Hematopoietic multipotent progenitor cell treated with erythropoietin and hydrocortisone succinate and interleukin-3 and kit ligand, for 8 days (in vitro differentiated cells): ENCODE data around the gene ZNF101.
A peak's percentile ranks its signal among the peaks of the same experiment; 100 is the strongest.

Experiments
- DNase-seq: peaks from one replicate; pipeline ENCODE4 v3.0.0-alpha.2; 2015

Gene ZNF101

DNA sequence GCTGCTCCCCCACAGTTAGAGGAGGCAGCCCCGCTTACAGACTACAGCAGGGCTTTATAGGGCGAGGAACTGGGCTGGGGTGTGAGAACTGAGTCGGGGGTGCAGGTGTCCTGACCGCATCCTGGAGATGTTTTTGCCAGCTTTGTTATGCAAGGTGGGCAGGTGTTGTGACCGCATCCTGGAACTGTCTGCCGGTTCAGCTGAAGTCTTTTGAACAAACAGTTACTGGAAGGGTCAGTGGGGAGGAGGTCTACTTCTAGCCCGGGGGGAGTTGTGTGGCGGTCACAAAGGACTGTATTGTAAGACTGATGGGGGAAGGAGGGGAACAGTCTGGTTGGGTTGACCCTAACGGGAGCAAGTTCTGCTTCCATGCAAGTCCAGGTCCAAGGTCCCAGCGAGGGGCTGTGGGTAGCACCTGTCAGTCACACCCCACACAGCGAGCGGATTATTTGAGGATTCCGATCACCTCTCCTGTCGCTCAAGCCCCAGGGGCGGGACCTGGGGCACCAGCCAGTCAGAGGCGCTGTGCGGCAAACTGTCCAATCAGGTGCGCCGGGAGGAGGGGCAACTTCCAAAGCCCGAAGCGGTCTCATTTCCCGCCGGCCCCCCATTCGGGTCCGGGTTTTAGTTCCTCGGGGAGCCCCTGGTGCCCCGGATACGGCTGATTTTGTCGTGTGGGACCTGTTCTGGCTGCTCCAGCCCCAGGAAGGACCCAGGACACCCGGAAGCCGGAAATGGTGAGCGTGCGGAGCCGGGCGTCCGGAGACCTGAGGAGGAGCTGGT, at the start of gene ZNF101:
Gene ZNF101 (plus strand): TSS at position 610 of the 783 bp plus-strand sequence. CDS start 125 bp downstream, at position 735.
- peak; percentile 98 for DNase-seq

GRCh38 chr19:19619181-19619848, 49.3 kb upstream of the ZNF101 start:
- DNase-seq = no peak

GRCh38 chr19:19619849-19620210, 48.8 kb upstream of the ZNF101 start:
- no peak for DNase-seq

DNA sequence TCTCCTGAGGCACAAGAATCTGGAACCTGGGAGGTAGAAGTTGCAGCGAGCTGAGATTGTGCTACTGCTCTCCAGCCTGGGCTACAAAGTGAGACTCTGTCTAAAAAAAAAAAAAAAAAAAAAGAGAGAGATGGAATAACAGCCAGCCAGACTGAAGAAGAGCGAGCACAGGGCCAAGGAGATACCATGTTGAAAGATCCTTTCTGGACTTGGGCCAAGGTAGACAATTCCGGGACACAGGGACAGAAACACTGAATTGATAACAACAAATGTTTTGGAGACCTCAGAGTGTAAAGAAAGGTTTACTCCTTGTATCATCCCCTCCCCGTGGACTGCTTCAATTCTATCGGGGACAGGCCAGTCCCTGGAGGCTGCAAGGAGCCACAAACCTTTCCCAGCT, 45.3 kb upstream of the ZNF101 start:
- no peak for DNase-seq

- DNase-seq = no peak
These were observed 44.5 kb upstream of the ZNF101 start for GRCh38 chr19:19624032-19624570.

GRCh38 chr19:19626516-19627472, 41.8 kb upstream of the ZNF101 start:
- no peak for DNase-seq

DNA sequence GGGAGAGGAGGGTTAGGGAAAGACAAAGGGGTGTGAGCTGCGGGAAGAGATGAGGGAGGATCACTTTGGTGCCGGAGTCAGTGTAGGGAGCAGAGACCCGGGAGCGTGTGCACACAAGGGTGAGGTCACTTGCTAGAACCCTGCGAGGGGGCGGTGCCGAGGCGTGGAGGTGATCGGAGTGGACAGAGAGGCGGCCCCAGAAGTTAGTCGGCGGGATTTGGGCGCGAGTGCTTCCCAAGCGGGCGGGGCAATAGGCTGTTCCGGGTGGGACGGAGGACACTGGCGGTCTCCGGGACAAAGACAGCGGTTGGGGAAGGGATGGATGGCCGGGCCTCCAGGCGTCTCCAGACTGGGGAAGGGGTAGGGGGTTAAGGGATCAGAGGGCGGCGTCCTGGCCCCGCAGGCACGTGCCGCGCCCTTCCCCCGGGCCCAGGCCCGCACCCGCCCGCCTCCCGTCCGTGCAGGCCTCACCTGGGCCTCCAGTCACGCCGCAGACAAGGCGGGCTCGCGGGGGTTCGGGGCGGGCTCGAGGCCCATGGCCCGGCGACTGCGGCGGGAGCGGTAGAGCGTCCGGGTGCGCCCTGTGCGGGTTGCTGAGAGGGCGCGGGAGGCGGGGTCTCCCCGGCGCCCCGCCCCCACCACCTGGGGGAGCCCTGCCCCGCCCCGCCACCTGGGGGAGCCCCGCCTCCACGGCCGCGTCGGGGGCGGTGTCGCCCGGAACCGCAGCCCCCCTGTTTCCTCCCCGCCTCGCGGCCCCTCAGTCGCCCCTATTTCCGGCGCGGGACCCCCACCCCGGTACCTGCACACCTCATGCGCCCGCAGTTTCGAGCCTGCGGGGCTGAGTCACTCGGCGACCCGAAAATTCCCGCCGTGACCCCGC, 40.8 kb upstream of the ZNF101 start, which contains the start of gene LPAR2:
Gene LPAR2 (minus strand): TSS at position 600 of the 880 bp plus-strand sequence. CDS start 945 bp downstream, outside the sequence.
- DNase-seq = no peak

- no peak for DNase-seq
These were observed 40.0 kb upstream of the ZNF101 start for GRCh38 chr19:19628501-19629134.

DNA sequence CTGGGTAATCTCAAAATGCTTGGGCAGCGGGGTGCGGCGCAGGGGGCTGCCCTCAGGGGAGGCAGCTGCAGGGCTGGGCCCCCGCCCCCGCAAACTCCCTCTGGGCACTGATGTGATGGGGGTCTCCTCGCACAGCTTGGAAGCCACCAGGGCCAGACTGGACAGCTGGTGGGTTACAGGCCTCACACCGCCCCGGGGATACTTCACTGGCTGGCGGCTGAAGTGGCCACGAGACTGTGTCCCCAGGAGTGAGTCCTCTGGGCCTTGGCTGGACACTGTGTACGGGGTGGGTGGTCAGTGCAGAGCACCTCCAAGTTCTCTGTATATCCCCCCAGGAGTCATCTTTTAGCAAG, 38.6 kb upstream of the ZNF101 start:
- DNase-seq = no peak

DNA sequence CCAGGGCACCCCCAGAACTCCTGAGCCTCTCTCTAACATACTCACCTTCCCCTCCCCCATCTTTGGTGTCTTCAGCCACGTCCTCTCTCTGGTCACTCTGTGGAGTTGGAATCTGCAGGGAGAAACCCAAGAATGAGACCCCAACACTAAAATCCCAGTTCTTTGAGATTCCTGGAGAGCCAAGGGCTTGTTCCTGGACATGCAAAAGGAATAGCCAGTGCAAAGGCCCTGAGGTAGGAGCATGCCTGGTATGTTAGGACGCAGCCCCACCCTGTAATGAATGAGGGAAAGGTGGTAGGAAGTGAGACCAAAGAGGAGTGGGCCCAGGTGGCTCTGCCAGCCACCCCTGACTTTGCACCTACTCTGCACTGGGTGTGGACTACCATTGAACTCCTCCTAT, 38.2 kb upstream of the ZNF101 start:
- DNase-seq = no peak

GRCh38 chr19:19631346-19631745, 37.3 kb upstream of the ZNF101 start:
- DNase-seq = no peak

GRCh38 chr19:19632661-19633060, 36.0 kb upstream of the ZNF101 start:
- DNase-seq = no peak

GRCh38 chr19:19633711-19634515, 34.7 kb upstream of the ZNF101 start:
- DNase-seq = no peak

DNA sequence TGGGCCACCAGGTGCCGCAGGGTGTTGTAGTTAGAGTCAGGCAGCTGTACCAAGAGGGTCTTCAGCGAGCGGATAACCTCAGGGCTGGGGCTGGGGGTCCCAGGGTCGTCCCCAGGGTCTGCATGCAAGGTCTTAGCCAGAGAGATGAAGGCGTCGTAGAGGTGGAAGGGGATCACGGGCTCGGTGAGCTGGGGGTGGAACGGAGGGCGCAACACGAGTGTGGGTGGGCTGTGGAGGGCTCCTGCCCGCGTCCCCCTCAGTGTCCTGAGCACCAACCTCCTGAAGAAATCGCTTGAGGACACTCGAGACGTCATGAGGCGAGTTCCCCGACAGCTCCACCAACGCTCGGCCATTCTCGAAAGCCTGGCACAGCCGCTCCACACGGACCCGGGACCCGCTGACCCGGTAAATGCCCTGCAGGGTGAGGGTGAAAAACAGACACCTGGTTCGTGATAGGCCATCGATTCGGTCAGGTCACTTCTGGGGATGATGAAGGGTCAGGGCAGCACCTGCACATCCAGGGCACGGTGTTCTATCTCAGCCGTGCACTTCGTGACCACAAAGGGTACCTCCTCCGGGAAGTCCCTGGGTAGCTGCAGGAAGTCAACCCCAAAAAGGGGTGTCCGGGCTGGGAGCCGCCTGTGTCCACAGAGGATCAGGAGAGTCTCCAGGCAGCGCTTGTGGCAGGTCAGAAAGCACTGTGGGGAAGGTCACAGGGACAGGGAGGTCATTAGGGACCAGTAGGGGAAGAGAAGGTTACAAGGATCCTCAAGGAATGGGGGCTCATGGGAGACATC, 33.9 kb upstream of the ZNF101 start:
- no peak for DNase-seq

DNA sequence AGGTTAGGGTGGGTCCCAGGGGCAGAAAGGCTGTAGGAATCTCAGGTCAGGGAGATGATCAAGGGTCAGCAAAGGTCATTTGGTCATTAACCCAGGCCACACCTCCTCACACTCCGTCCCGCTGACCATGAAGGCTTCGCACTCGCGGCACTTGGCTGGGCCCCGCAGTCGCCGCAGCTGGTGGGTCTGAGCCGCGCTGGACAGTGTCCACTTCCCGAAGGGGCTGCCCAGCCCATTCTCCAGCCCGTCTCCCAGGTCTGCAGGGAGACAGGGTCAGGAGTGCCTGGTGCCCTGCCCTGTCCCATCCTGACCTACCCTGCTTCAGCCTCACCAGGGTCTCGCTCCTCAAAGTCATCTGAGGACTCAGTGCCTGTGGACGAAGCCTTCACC, 33.3 kb upstream of the ZNF101 start:
- DNase-seq = no peak

- DNase-seq = no peak
These were observed 32.0 kb upstream of the ZNF101 start for GRCh38 chr19:19636573-19637185.

- DNase-seq = no peak
These were observed 31.5 kb upstream of the ZNF101 start for GRCh38 chr19:19637186-19637522.

- DNase-seq = no peak
These were observed 31.0 kb upstream of the ZNF101 start for GRCh38 chr19:19637523-19638251.
